SKM-1 treated with dmso at 0.1 percent for 144 hours (cell line): ENCODE data around the gene SVBP.
A peak's percentile ranks its signal among the peaks of the same experiment; 100 is the strongest.

Experiments used
- DNase-seq: peaks from one replicate; lab custom pipeline; 2025; ENCODE audit not compliant: unreplicated experiment; lab: John Stamatoyannopoulos, UW

Gene SVBP

DNA sequence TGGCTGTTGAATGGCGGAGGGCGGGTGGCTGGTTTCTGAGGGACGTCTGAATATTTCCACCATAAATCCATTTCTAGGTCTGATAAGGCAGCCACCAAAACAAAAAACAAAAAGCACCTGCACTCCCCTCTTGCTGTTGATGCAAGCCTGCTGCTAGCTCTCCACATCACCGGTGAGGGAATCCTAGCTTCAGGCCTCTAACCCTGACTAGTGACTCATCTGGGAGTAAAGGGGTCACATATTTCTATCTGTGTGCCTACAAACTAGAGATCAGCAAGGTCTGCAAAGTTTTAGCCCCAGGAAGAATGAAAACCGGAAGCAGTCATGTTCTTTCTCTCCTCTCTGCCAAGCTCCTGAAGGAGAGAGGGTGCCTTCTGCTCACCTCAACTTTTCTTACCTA, 10.6 kb downstream of the SVBP start:
- DNase-seq: no peak

- no peak for DNase-seq
These were observed 11.0 kb downstream of the SVBP start for GRCh38 chr1:42806171-42806570.

DNA sequence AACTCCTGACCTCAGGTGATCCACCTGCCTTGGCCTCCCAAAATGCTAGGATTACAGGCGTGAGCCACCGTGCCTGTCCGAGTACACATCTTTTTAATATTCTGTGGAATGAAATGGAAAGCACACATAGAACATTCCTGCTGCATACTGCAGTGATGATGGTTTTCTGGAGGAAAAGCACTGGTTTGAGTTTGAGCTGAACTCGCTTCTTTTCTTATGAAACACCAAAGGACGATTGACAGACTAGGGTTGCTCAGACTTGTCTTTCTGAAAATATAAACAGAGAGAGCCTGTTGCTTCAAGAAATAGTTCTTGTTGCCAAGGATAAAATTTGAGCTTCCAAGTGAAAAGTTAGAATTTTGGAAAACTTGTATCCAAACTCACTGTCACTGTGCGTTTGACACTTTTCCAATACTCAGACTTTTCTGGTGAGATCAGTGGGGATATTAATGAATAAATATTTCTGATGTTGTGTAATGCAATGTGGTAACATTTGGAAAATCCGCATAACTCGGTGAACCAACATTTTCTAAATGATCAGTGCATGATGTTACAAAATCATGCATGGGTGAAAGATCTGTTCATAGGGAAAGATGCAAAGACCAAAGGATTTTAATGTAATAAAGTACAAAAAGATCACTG, 15.2 kb downstream of the SVBP start:
- no peak for DNase-seq

GRCh38 chr1:42797979-42798378, 19.2 kb downstream of the SVBP start:
- DNase-seq: no peak

DNA sequence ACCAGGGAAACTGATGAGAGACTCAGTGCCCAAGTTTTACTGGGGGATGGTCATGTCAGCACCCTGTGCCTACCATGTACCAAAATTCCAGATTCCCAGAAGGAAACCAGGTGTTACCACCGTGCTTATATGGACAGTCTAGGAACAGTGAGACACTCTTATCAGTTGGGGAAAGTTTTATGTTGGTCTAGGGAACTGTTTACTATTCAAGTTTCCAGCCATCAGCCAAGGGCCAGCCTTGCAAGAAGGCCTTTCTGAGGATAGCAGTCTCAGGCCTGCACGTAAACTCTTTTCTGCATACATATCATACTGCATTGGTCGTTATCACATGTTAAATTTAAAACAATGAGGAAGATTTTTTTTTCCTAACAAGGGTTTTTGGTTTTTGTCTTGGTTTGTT, 19.8 kb downstream of the SVBP start:
- DNase-seq: no peak

- DNase-seq: no peak
These were observed 23.4 kb downstream of the SVBP start for GRCh38 chr1:42793824-42794223.

DNA sequence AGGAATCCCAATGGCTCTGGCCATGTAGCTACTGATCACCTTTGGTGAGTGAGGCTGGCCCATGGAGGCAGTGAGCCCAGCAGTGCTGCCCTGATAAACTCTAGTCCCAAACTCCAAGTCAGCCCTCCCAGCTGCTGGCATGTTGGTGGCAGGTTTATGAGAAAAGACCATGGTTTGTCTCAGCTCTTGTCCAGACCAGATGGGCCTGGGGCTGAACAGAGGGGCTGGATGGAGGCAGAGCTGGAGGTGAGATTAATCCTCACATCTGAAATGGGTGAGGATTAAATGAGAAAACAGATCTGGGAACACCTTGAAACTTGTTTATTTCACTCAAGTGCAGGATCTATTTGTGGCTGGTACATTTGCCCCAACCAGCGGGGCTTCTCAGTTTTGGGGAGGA, 29.2 kb downstream of the SVBP start:
- DNase-seq: no peak

DNA sequence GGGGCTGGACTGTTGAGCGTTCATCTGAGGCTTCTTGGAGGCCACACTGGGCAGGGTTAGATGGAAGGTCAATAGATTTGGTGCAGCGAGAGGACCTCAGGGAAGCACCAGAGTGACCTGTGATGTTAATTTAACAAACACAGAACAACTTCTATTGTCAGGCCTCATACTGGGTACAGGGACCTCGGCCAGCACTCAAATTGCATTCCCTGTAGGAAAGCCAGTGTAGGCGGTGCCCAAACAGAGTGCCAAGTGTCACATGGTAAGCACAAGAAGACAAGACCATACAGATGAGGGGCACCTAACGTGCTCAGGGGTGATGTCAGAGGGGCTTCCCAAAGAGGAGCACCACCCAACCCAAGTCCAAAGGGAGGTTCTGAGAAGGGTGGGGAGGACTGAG, 31.1 kb downstream of the SVBP start:
- no peak for DNase-seq

DNA sequence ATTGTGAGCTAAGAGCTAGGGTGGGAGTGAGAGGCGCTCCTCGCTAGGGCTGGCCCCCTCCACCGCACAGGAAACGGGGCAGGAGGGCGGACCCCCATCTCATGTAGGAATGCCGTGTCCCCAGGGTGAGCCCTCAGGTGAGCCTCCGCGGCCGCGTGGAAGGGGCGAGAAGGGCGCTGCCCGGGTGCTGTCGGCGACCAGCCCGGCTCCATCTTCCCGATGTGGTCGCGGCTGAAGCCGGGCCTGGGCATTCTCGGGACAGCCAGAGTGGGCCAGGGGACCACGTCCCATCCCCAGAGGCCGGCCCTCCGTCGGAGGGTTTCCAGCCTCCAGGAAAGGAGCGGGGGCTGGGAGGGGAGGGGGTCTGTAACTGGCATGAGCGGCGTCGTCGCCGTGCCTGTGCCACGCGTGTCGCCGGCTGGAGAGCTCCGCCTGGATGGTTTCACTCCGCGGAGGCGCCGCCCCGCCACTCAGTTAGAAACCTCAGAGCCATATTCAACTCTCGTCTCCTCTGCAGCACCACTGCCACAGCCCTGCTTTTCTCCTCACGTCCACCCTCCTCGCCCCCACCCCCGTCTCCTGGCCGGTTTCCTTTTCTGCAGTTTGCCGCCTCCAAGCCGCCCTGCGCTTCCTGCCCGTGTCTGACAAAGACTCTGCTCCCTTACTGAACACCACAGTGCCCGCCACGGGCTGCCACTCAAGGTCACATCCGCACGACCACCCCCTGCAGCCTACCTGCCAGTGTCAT, 32.1 kb downstream of the SVBP start, which contains the start of gene TMEM269:
TMEM269 (plus strand) TSS at position 46 of the 748 bp plus-strand sequence. CDS start 4,903 bp downstream, outside the sequence.
- no peak for DNase-seq

DNA sequence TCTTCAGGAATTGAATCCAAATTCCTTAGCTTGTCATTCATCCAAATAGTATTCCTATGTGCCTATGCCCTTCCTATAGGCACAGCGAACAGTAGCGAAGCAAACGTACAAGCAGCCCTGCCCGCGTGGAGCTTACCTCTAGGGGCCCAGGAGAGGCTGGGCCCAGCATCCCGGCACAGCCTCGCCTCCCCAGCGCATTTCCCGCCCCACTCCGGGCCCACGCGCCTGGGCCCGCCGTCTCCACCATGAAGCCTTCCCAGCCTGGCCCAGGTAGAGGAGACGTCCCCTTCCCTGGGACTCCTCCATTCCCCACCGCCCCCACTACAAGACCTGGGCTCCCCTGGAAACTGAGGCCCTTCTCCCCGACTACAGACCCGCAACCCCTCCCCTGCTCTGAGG, 32.7 kb downstream of the SVBP start:
- DNase-seq: no peak

DNA sequence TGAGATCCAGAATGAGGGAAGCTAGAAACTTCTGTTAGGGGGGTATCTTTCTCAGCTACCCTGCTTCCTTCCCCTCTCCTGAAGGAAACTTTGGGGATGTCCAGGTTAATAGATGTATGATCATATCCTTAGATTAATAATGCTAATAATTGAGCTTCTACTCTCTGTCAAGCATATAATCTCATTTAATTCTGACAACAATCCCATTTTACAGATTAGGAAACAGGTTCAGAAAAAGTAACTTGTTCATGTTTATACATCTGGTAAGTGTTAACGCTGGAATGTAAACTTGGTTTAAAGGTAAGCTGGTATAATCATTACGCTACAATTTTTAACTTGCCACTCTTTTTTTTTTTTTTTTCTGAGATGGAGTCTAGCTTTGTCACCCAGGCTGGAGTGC, 34.1 kb downstream of the SVBP start:
- no peak for DNase-seq

DNA sequence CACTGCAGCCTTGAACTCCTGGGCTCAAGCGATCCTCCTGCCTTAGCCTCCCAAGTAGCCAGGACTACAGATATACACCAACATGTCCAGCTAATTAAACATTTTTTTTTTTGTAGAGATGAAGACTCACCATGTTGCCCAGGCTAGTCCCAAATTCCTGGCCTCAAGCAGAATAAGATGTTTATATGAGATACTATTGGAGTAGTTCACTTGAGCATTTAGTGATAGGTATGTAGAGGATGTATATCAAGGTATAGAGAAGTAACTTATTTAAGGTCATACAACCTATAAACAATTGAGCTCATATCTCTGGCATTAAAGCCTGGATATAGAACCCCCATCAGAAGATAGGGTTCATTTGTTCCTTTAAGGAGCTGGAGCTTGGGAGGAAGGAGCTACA, 37.0 kb downstream of the SVBP start:
- no peak for DNase-seq

DNA sequence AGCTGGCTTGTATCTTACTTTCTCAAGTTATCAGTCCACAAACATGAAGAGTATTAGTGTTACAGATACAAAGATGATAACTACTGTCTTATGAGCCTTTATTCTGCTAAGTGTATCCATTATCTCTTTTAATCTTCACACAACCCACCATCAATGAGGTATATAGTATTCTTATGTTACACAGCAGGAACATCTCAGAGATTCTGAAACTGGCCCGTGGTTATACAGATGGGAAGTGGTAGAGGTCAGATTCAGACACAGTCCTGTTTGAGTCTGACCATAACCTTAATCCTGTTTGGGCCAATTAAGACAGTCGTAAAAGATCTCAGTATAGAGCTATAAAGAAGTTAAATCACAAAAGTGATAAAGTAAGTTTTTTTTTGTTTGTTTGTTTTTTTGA, 37.5 kb downstream of the SVBP start:
- DNase-seq: no peak

DNA sequence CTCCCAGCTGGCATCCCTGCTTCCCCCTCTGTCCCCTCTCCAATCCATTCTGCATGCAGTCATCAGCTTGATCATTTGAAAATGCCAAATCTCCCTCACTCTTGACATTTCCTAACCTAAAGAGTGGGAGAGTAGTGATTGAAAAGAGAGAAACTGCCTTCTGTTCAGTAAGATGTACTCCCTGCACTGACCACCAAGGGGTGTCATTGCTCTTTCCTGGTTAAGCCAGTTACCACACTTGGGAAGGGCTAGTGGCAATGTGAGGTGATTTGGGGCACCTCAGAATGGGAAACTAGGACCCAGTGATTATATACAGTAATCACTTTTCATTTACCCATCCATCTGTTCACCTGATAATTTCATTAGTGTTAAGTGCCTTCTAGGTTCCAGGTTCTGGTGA, 39.3 kb downstream of the SVBP start:
- peak; percentile 20 for DNase-seq

DNA sequence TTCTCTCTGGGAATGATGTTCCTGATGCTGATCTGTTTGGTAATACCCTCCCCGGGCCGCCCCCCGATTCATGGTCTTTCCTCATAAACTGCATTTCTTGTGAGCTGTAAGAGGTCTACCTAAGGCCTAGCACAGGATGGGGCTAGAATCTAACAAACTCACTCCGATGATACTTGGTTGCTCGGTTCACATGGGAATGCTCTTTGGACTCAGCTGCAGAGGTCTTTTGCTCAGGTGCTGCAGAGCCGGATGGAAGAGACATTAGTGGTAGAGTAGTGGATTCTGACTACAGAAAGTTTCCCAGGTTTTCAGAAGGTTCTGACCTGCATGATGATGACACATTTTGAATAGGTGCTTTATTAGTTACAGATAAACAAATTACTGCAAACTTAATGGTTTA, 40.7 kb downstream of the SVBP start:
- DNase-seq: no peak

DNA sequence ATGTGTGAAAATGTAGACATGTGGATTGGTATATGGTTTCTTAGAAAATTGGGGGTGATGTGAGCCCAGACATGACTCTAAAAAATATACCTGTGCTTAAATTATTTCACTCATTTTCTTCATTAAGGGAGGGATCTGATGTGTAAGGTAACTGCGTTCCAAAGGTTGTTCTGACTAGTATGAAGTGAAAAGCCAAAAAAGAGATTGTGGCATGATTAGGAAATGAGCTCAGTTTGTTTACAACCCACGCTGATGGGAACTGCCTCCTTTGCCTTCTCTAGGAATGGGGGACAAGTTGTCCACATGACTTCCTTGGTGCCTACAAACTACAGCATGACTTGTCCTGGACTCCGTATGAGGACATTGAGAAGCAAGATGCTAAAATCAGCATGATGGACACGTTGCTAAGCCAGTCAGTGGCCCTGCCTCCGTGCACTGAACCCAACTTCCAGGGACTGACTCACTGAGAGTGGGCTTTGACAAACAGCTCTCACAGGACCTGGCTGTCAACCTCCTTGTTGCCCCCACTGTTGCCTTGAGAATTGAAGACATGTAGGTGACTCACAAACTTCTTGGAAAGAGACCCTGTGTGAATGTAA, 42.2 kb downstream of the SVBP start:
- no peak for DNase-seq

GRCh38 chr1:42773420-42773819, 43.8 kb downstream of the SVBP start:
- DNase-seq: no peak

- no peak for DNase-seq
These were observed 47.4 kb downstream of the SVBP start for GRCh38 chr1:42769811-42770210.

GRCh38 chr1:42768172-42768571, 49.0 kb downstream of the SVBP start:
- no peak for DNase-seq

- DNase-seq: no peak
These were observed 49.6 kb downstream of the SVBP start for GRCh38 chr1:42767510-42768000.

DNA sequence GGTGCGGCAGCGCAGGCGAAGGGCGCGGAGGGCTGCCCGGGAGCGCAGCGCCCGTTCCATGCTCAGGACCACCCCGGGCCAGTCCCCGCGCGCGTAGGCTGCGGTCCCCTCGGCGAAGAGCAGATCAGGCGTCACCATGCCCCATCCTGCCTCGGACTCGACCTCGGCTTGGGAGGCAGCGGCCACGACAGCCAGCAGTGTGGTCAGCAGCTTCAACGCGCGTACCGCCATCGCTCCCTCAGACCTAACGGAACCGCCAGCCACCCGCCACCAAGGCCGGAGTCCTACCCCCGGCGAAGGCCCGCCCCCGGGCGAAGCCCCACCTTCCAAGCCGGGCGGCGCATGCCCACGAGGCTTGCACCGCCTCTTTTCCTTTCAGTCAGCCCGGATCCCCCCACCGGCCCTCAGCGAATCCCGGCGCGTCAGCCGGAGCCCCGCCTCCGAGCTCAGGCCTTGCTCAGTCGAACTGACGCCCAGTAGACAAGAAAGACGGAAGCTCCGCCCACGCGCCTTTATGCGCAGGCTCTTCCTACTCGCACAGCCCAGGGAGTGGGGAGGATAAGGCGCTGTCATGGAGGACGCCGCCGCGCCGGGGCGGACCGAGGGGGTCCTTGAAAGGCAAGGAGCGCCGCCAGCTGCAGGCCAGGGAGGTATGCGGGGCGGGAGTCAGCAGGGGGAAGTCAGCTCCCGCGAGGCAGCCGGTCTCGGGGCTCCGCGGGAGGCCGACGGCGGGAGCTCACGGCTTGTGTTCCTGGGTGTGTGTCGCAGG, 50.3 kb downstream of the SVBP start, which contains the start of the genes C1orf50 and P3H1:
C1orf50 (plus strand) TSS at position 509 of the 769 bp plus-strand sequence; CDS start at position 572, 63 bp downstream.
P3H1 (minus strand) TSS at position 288 of the 769 bp plus-strand sequence; CDS start at position 231, 57 bp downstream.
- peak; percentile 97 for DNase-seq
